ENCODE measurements around the gene RBMS2. TPM values are rescaled to one million over a fixed set of nuclear protein-coding genes. Genes with fewer than 3 reads are reported as not detected.
A peak's percentile ranks its signal among the peaks of the same experiment; 100 is the strongest.

Gene RBMS2
- total and polyA plus RNA-seq, 9 of the 15 experiments (the other 6 are each of a cell fraction or from before 2014, with no cell fraction given), result 0.08 to 10.5 (median 0.31) TPM

DNA sequence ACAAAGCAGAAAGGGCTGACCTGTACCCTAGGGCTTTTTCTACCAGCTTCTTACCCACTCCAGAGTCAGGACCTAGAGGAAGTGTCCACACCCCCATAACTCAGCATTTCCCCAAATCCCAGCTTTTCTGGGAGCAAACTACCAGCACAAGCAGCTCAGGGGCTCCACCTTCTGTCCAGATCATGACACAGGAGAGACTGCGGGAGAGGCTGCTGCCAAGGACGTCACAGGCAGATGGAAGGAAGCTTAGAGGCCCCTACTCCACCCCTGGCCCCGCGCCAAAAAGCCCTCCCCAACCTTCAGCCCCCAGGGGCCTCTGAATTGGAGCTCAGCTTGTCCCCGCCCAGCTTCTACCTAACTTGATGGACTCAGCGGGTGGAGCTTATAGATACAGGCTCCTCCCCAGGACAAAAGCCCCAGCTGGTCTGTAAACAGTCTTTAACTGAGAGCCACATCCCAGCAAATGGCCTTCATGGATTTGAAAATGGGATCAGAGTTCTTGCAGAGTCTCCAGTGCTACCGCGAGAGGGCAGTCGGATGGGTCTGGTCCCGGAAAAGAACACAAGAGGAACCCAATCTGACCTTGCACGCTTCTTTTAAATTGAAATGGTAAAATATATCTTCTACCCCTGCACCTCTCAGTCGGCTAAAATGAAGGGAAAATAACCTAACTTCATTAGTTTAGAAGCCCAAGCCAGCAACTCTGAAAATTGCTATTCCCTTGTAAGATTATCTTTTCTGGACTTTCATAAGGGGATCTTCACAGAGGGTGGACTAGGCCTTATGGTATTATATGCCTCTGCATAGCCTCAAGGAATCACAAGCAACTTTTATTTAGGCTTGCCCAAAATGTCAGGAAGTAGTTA, 115.3 kb downstream of the RBMS2 start (continued):
- TF ChIP-seq, protein P1, sequence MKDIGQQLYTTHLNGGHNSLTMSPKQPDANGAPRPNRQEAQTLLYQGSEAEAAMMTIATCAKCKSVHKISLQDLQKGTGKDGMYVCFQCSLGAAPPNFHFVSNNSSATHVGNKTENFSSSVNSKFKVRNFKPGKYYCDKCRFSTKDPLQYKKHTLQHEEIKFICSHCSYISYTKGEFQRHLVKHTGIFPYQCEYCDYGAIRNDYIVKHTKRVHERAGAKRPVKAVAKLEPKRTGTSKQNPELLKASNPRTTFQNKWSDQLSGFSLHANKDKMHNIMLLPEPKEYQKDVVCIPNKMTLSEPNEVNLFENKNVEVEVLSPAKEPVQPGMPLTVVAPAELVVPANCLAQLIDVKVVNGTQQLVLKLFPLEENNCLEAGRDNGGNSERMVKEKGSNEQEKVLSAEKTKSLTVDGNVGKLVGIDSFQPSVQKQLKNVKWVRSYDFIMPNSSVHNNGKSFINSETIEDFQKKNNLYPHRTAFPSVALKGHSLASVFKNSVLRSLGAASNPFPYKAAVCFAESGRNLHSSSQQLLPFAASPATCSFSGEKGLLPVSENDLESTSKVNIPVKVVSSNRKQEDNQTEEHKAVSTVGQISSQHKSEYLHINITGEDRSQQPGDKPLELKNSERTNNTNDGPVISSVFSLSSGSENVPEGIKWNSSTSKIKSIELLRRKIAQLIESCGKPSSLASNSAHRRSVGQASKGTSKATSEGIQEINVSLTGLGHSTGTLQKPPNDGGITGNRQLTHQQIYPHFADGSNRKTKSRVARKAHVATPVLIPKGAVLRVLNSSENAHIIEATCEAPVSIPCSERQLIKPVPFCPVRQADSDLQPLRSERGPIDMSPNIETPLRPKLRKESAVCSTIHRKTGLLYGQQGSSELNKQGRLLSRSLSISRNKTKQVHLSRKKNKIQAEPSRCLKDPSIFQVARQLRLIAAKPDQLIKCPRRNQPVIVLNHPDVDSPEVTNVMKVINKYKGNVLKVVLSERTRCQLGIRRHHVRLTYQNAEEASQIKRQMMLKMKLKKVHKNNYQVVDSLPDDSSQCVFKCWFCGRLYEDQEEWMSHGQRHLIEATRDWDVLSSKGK (CRISPR knock-in tag; IDR thresholded peaks at IDR 0.05), result no peak
- TF ChIP-seq POLR2AphosphoS2 (IDR thresholded peaks at IDR 0.05; ENCODE audit: low read length), result peak; percentile 99
- peak; percentile 73 for TF ChIP-seq JUND (IDR thresholded peaks at IDR 0.05; ENCODE audit: borderline replicate concordance, low read depth, low read length)
- TF ChIP-seq JUND (tag; IDR thresholded peaks at IDR 0.05; ENCODE audit: borderline replicate concordance, low read depth, low read length), result peak; percentile 69; the same call in 1 of the 3 replicates
- no peak for TF ChIP-seq MECOM (CRISPR knock-in tag; IDR thresholded peaks at IDR 0.05)
- TF ChIP-seq ESRRA (IDR thresholded peaks at IDR 0.05; ENCODE audit: borderline replicate concordance, low read depth), result peak; percentile 55; the same call in 1 of the 2 replicates
- TF ChIP-seq ZNF121 (CRISPR knock-in tag; conservative IDR thresholded peaks at IDR 0.05), result no peak
- TF ChIP-seq RAD21 (CRISPR knock-in tag; conservative IDR thresholded peaks at IDR 0.05 in 1 of 2, IDR thresholded peaks at IDR 0.05 in 1 of 2), result peak; percentile 66 to 87
- TF ChIP-seq CBX1 (IDR thresholded peaks at IDR 0.05; ENCODE audit: low read depth), result peak; percentile 84
- no peak for TF ChIP-seq TAF9B (IDR thresholded peaks at IDR 0.05; ENCODE audit: partially characterized antibody)
- TF ChIP-seq HDAC6 (IDR thresholded peaks at IDR 0.05; ENCODE audit: low read depth, low read length), result no peak
- TF ChIP-seq, protein P2, sequence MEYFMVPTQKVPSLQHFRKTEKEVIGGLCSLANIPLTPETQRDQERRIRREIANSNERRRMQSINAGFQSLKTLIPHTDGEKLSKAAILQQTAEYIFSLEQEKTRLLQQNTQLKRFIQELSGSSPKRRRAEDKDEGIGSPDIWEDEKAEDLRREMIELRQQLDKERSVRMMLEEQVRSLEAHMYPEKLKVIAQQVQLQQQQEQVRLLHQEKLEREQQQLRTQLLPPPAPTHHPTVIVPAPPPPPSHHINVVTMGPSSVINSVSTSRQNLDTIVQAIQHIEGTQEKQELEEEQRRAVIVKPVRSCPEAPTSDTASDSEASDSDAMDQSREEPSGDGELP (CRISPR knock-in tag; IDR thresholded peaks at IDR 0.05; ENCODE audit: borderline replicate concordance), result peak; percentile 100
- peak; percentile 61; the same call in 1 of the 2 replicates for TF ChIP-seq TCF15 (CRISPR knock-in tag; IDR thresholded peaks at IDR 0.05)
- no peak for TF ChIP-seq NONO (IDR thresholded peaks at IDR 0.05; ENCODE audit: low read depth in 2 of 2, low read length in 1 of 2)
- TF ChIP-seq, protein P3, sequence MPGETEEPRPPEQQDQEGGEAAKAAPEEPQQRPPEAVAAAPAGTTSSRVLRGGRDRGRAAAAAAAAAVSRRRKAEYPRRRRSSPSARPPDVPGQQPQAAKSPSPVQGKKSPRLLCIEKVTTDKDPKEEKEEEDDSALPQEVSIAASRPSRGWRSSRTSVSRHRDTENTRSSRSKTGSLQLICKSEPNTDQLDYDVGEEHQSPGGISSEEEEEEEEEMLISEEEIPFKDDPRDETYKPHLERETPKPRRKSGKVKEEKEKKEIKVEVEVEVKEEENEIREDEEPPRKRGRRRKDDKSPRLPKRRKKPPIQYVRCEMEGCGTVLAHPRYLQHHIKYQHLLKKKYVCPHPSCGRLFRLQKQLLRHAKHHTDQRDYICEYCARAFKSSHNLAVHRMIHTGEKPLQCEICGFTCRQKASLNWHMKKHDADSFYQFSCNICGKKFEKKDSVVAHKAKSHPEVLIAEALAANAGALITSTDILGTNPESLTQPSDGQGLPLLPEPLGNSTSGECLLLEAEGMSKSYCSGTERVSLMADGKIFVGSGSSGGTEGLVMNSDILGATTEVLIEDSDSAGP (CRISPR knock-in tag; IDR thresholded peaks at IDR 0.05), result 0 out of 2 replicates have a peak, but pooled peaks have one; percentile 4
- TF ChIP-seq BRD9 (IDR thresholded peaks at IDR 0.05; ENCODE audit: low read depth, partially characterized antibody), result peak; percentile 96
- TF ChIP-seq ZNF354B (CRISPR knock-in tag; IDR thresholded peaks at IDR 0.05), result peak; percentile 8; the same call in 1 of the 2 replicates
- TF ChIP-seq, protein P4, sequence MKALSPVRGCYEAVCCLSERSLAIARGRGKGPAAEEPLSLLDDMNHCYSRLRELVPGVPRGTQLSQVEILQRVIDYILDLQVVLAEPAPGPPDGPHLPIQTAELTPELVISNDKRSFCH (CRISPR knock-in tag; IDR thresholded peaks at IDR 0.05), result no peak
- TF ChIP-seq, protein P4 (tag; IDR thresholded peaks at IDR 0.05), result no peak
- peak; percentile 56 for TF ChIP-seq SPI1 (IDR thresholded peaks at IDR 0.05; ENCODE audit: borderline replicate concordance, low read depth, low read length)

All from K562 (cell line).